Right cardiac atrium (tissue), 5 donors: Measurements from ENCODE around the gene SLC12A7. TPM values are rescaled to one million over a fixed set of nuclear protein-coding genes. Genes with fewer than 3 reads are reported as not detected.

Experiments
- ATAC-seq, 2 donors: fragments of 200-7000 bp; cut with Tn5 transposase; one replicate each; pipeline versions ENCODE4 v1.8.0 to v1.9.1; 2020; ENCODE audit warnings: moderate library complexity in 2 of 2, mild to moderate bottlenecking in 1 of 2
- DNase-seq, 3 donors: peaks; one replicate each; pipeline ENCODE4 v3.0.0-alpha.2; 2020
- H3K27ac ChIP-seq: one replicate; pipeline ENCODE4 v1.5.1; 2013; ENCODE audit warnings: mild to moderate bottlenecking, low read length, control low read depth, moderate library complexity
- H3K27me3 ChIP-seq: one replicate; pipeline ENCODE4 v1.6.1; 2013; ENCODE audit not compliant: control insufficient read depth, insufficient read depth
- H3K4me1 ChIP-seq: one replicate; pipeline ENCODE4 v1.6.1; 2013; ENCODE audit warnings: low read length; ENCODE audit not compliant: control insufficient read depth, insufficient read depth
- H3K4me3 ChIP-seq: one replicate; pipeline ENCODE4 v1.5.1; 2013; ENCODE audit warnings: low read length, control low read depth
- H3K9me3 ChIP-seq: one replicate; pipeline ENCODE4 v1.6.1; 2013; ENCODE audit warnings: low read length; ENCODE audit not compliant: control insufficient read depth
- WGBS: extraction: QIAGEN DNeasy Blood & Tissue Kit; methylation state at CpG from one replicate; pipeline ENCODE4 v1.1.7; 2013; 5-methylcytosine and 5-hydroxymethylcytosine counted together
- intact Hi-C, 4 donors: fragments of 100-400 bp; cut with DNase I; formaldehyde crosslinking; loops; one replicate each; pipeline versions ENCODE4 v1.11.0 to v1.14.0; 2022 to 2023
- polyA plus RNA-seq: library from polyadenylated mRNA; stranded (reverse); fragments of 200-250 nt; gene quantifications from one replicate; pipeline ENCODE4 v1.2.3, GENCODE V29; 2013
- total RNA-seq, 4 donors: library from RNA; stranded (reverse); fragmentation: NEBNext Ultra II Directional; extraction: Animal tissue kit (Norgen Biotek cat#: 25700); gene quantifications; one replicate each; pipeline ENCODE4 v1.2.1, GENCODE V29; 2021
- donor health status: healthy with polysubstance abuse.
- donor health status: DM: no; HTN: yes; CAD: no.
- donor health status: DM: no; HTN: no; CAD: no.
- donor health status: DM: no; HTN: yes; CAD: no; lungs with severe emphysema.
- donor health status: DM: yes; HTN: yes; CAD: no.

Gene SLC12A7
- total and polyA plus RNA-seq, 5 donors, result 28.5 to 80.5 (median 58.5) TPM

GRCh38 chr5:1058083-1058945 is 53.5 kb downstream of the SLC12A7 start:
- ATAC-seq (no peak), DNase-seq (peak in 2 of 3 donors; percentile 47)
- H3K9me3 ChIP-seq, result no peaks in the 10 kb centered on the region
- no peak overlapping the region for H3K27ac ChIP-seq
- intact Hi-C loops, result no loop called here
- no peaks in the 10 kb centered on the region for H3K4me1 ChIP-seq
- H3K4me3 ChIP-seq, result no peak overlapping the region
- 92% methylated on average over 36 of the region's 36 CpGs for WGBS
- H3K27me3 ChIP-seq, result no peaks in the 10 kb centered on the region

- Histone ChIP-seq H3K27me3 (no peaks in the 10 kb centered on the region), H3K4me3 (no peak overlapping the region), H3K27ac (no peak overlapping the region), H3K4me1 (no peaks in the 10 kb centered on the region), H3K9me3 (no peaks in the 10 kb centered on the region)
- intact Hi-C loops, result no loop called here
- DNase-seq (peak; percentile 13 to 56 (median 49)), ATAC-seq (no peak)
- WGBS, result 85% methylated on average over 35 of the region's 36 CpGs
Observed at GRCh38 chr5:1057485-1058082, 54.3 kb downstream of the SLC12A7 start.

- ATAC-seq, result no peak
- intact Hi-C loops, result no loop called here
- Histone ChIP-seq H3K9me3 (no peaks in the 10 kb centered on the region), H3K27ac (no peak overlapping the region), H3K4me3 (no peak overlapping the region), H3K27me3 (no peaks in the 10 kb centered on the region), H3K4me1 (no peaks in the 10 kb centered on the region)
- peak; percentile 11 to 49 (median 41) for DNase-seq
- WGBS, result 95% methylated on average over 27 of the region's 27 CpGs
Observed at GRCh38 chr5:1056611-1057484, 55.0 kb downstream of the SLC12A7 start.

- Histone ChIP-seq H3K4me1 (no peaks in the 10 kb centered on the region), H3K27me3 (no peaks in the 10 kb centered on the region), H3K27ac (no peak overlapping the region), H3K4me3 (no peak overlapping the region), H3K9me3 (no peaks in the 10 kb centered on the region)
- DNase-seq, result peak; percentile 16 to 58 (median 40)
- ATAC-seq, result no peak
- 90% methylated on average over 39 of the region's 39 CpGs for WGBS
- intact Hi-C loops, result no loop called here
Observed at GRCh38 chr5:1055896-1056610, 55.8 kb downstream of the SLC12A7 start.

- H3K4me3 ChIP-seq, result no peak overlapping the region
- DNase-seq (peak; percentile 10 to 54 (median 35)), ATAC-seq (no peak)
- no peaks in the 10 kb centered on the region for H3K9me3 ChIP-seq
- H3K27ac ChIP-seq, result no peak overlapping the region
- 86% methylated on average over 39 of the region's 39 CpGs for WGBS
- H3K4me1 ChIP-seq, result no peaks in the 10 kb centered on the region
- H3K27me3 ChIP-seq, result no peaks in the 10 kb centered on the region
- intact Hi-C loops, result no loop called here
Observed at GRCh38 chr5:1054799-1055775, 56.8 kb downstream of the SLC12A7 start.

- DNase-seq (peak; percentile 25 to 48 (median 47)), ATAC-seq (no peak)
- 87% methylated on average over 39 of the region's 39 CpGs for WGBS
- intact Hi-C loops, result no loop called here
- Histone ChIP-seq H3K4me3 (no peak overlapping the region), H3K27ac (no peak overlapping the region), H3K9me3 (no peaks in the 10 kb centered on the region), H3K4me1 (no peaks in the 10 kb centered on the region), H3K27me3 (no peaks in the 10 kb centered on the region)
Observed at GRCh38 chr5:1054018-1054798, 57.7 kb downstream of the SLC12A7 start.

GRCh38 chr5:1053391-1054017 is 58.4 kb downstream of the SLC12A7 start:
- Histone ChIP-seq H3K27me3 (no peaks in the 10 kb centered on the region), H3K27ac (no peak overlapping the region), H3K9me3 (no peaks in the 10 kb centered on the region), H3K4me1 (no peaks in the 10 kb centered on the region), H3K4me3 (no peak overlapping the region)
- ATAC-seq (no peak), DNase-seq (peak; percentile 36 to 60 (median 57))
- intact Hi-C loops, result no loop called here
- 84% methylated on average over 32 of the region's 32 CpGs for WGBS

- DNase-seq (peak; percentile 16 to 57 (median 55)), ATAC-seq (peak in 1 of 2 donors; percentile 4)
- no peak overlapping the region for H3K4me3 ChIP-seq
- no peaks in the 10 kb centered on the region for H3K4me1 ChIP-seq
- intact Hi-C loops, result no loop called here
- no peaks in the 10 kb centered on the region for H3K27me3 ChIP-seq
- WGBS, result 90% methylated on average over 29 of the region's 29 CpGs
- no peaks in the 10 kb centered on the region for H3K9me3 ChIP-seq
- H3K27ac ChIP-seq, result no peak overlapping the region
Observed at GRCh38 chr5:1052641-1053390, 59.0 kb downstream of the SLC12A7 start.
